LNCaP clone FGC (cell line): ENCODE data around the gene LPIN1.

ENCODE experiments used
- DNase-seq: peaks from one replicate; pipeline ENCODE4 v3.0.0-alpha.2; 2011; ENCODE audit warnings: low read depth
- H3K4me3 ChIP-seq: 2 replicates; pipeline ENCODE4 v1.5.1; 2011; ENCODE audit warnings: mild to moderate bottlenecking, low read depth, low read length, control low read depth
- CTCF ChIP-seq: IDR thresholded peaks from 2 replicates; pipeline ENCODE4 v1.5.1; 2012; ENCODE audit warnings: mild to moderate bottlenecking; ENCODE audit not compliant: control insufficient read depth, insufficient read depth; ENCODE audit errors: extremely low read depth

The LPIN1 gene

DNA sequence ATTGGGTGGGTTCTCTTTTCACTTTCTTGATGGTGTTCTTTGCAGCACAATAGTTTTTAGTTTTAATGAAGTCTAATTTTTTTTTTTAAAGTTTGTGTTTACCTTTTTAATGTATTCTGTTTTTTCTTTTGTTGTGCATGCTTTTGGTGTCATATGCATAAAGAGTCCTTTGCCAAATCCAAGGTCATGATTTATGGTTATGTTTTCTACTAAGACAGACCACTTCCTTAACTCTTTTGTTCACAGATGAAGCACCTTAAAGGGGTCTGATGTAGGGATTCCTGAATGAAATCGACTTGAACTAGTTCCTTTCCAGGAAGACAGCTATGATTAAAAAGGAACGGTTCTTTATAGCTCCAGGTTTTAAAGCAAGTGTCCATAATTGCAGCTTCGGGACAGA lies 23.1 kb downstream of the LPIN1 start:
- no peak overlapping the region for H3K4me3 ChIP-seq
- no peak for DNase-seq
- TF ChIP-seq CTCF, result no peak

DNA sequence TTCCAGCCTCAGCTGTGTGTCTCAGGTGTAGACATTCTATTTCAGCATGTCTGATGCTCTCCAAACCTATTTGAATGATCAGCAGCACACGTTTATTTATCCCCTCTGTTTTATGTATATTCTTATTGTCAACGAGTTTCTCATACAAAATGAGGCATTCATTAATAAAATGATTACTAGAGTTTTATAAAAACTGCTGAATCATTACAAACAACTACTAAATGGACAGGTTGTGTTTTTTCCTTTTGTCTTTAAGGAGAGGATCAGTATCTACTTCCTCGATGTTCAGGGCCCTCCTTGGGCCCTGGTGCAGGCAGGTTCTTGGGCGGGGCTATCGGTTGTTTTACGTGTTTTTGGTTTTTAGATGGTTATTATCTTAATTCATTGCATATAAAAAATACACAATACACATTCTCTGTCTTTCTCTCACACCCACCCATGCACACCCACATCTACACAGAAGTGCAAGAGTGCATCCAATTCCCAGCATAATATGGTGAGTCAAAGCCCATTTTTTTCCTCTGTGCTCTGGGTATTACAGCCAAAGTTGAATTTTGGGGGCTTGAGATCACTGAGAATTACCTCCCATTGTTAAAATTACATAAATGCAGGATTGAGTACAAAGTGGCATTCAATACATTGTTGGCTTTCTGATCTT lies 24.2 kb downstream of the LPIN1 start:
- no peak overlapping the region for H3K4me3 ChIP-seq
- TF ChIP-seq CTCF, result no peak
- no peak for DNase-seq

DNA sequence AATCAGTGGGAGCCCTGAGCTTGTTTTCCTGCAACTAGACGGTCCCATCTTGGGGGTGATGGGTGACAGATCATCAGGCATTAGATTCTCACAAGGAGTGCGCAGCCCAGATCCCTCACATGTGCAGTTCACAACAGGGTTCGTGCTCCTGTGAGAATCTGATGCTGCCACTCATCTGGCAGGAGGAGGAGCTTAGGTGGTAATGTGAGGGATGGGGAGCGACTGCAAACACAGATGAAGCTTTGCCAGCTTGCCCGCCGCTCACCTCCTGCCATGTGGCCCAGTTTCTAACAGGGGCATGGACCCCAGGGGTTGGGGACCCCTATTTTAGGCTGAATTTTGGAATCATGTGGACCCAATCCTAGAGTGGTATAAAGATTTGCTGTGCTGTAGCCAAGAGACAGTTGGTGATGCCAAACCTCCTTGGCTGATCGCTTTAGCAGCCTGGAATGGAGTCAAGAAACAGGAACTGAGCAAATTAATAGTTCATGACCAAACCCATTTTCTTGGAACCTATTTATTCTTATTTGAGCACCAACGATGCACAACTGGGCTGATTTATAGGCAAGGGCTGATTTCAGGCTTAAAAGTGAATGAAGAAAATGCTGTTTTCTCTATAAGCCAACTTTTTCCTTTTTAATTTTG lies 25.7 kb downstream of the LPIN1 start:
- DNase-seq, result peak; percentile 25
- TF ChIP-seq CTCF, result no peak
- no peak overlapping the region for H3K4me3 ChIP-seq

DNA sequence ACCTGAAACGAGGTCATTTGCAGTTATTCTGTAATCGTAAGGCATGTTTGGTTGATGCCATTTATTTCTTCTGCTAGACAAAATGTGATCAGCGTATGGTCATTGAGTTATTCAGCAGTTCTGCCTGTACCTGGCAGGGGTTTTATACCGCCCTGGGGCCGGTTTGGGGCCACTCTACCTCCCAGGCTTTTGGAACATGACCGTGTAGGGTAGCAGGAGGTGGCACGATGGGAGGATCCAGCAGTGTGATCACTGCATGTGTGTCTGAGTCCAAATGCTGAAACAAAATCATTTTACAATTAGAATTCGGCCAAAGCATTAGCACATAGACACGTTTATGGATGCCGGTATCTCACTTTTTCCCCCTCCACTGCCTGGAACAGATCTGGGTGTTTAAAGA lies 26.7 kb downstream of the LPIN1 start:
- TF ChIP-seq CTCF, result no peak
- no peak overlapping the region for H3K4me3 ChIP-seq

GRCh38 chr2:11773747-11774525 lies 27.5 kb downstream of the LPIN1 start:
- H3K4me3 ChIP-seq, result no peak overlapping the region
- no peak for DNase-seq
- no peak for TF ChIP-seq CTCF

More for the DNA sequence above, 26.7 kb downstream of the LPIN1 start:
- DNase-seq, result no peak

- TF ChIP-seq CTCF, result no peak
- H3K4me3 ChIP-seq, result no peak overlapping the region
- no peak for DNase-seq
Measured at GRCh38 chr2:11774600-11774999, 28.2 kb downstream of the LPIN1 start.
